Gastroesophageal sphincter (tissue), 3 donors: ENCODE measurements around the gene BICC1.
"Not testable (repeated sequence)": the region's sequence is repeated elsewhere in the genome, so short reads cannot be mapped to it uniquely, and the experiment has no call there.

Experiments used
- EP300 ChIP-seq: sonication (generic); formaldehyde crosslinking; IDR thresholded peaks from one replicate; pipeline ENCODE4 v1.6.1; 2017; ENCODE audit warnings: antibody characterized with exemption, mild to moderate bottlenecking
- POLR2AphosphoS5 ChIP-seq: sonication (generic); formaldehyde crosslinking; IDR thresholded peaks from one replicate; pipeline ENCODE4 v1.6.1; 2017; ENCODE audit warnings: antibody characterized with exemption
- TF ChIP-seq, protein P1 (sequence below), 4 experiments: fragments of 200-600 bp in 2 of 4; fragments of 450-650 bp in 2 of 4; sonication (generic) in 1 of 4; IDR thresholded peaks; one replicate each; pipeline ENCODE4 v1.5.1; 2017 to 2019; ENCODE audit warnings: antibody characterized with exemption in 4 of 4, mild to moderate bottlenecking in 2 of 4, moderate library complexity in 2 of 4

DNA sequence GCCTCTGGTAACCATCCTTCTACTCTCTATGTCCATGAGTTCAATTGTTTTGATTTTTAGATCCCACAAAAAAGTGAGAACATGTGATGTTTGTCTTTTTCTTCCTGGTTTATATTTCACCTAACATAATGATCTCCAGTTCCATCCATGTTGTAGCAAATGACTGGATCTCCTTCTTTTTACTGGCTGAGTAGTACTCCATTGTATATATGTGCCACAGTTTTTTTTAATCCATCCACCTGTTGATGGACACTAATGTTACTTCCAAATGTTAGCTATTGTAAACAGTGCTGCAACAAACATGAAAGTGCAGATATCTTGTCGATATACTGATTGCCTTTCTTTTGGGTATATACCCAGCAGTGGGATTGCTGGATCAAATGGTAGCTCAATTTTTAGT, 345.5 kb downstream of the BICC1 start:
- TF ChIP-seq, protein P1, sequence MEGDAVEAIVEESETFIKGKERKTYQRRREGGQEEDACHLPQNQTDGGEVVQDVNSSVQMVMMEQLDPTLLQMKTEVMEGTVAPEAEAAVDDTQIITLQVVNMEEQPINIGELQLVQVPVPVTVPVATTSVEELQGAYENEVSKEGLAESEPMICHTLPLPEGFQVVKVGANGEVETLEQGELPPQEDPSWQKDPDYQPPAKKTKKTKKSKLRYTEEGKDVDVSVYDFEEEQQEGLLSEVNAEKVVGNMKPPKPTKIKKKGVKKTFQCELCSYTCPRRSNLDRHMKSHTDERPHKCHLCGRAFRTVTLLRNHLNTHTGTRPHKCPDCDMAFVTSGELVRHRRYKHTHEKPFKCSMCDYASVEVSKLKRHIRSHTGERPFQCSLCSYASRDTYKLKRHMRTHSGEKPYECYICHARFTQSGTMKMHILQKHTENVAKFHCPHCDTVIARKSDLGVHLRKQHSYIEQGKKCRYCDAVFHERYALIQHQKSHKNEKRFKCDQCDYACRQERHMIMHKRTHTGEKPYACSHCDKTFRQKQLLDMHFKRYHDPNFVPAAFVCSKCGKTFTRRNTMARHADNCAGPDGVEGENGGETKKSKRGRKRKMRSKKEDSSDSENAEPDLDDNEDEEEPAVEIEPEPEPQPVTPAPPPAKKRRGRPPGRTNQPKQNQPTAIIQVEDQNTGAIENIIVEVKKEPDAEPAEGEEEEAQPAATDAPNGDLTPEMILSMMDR (IDR thresholded peaks at IDR 0.05): not testable (repeated sequence)
- not testable (repeated sequence) for TF ChIP-seq EP300, POLR2AphosphoS5
